Epithelial cell of esophagus (primary cell): ENCODE measurements around the gene RBMS3.
A peak's percentile ranks its signal among the peaks of the same experiment; 100 is the strongest.

ENCODE experiments used
- DNase-seq: peaks from one replicate; pipeline ENCODE4 v3.0.0; 2010; ENCODE audit warnings: low read depth
- H3K4me3 ChIP-seq: 2 replicates; pipeline ENCODE4 v1.5.1; 2011; ENCODE audit warnings: mild to moderate bottlenecking, low read length, control low read depth
- CTCF ChIP-seq: IDR thresholded peaks from 2 replicates; pipeline ENCODE4 v1.5.1; 2011; ENCODE audit warnings: low read depth, mild to moderate bottlenecking, low read length, control low read depth, inconsistent platforms; ENCODE audit not compliant: insufficient read depth; ENCODE audit errors: missing control alignments

The RBMS3 gene

GRCh38 chr3:29561651-29562149 is 280.8 kb downstream of the RBMS3 start:
- H3K4me3 ChIP-seq = no peak overlapping the region
- TF ChIP-seq CTCF = no peak
- DNase-seq = no peak

GRCh38 chr3:29565236-29565635 is 284.4 kb downstream of the RBMS3 start:
- no peak for DNase-seq
- TF ChIP-seq CTCF = no peak
- no peak overlapping the region for H3K4me3 ChIP-seq

GRCh38 chr3:29567501-29567900 is 286.6 kb downstream of the RBMS3 start:
- DNase-seq = no peak
- no peak for TF ChIP-seq CTCF
- no peak overlapping the region for H3K4me3 ChIP-seq

- no peak for DNase-seq
- no peak for TF ChIP-seq CTCF
- H3K4me3 ChIP-seq = no peak overlapping the region
Observed at GRCh38 chr3:29568355-29568754, 287.5 kb downstream of the RBMS3 start.

DNA sequence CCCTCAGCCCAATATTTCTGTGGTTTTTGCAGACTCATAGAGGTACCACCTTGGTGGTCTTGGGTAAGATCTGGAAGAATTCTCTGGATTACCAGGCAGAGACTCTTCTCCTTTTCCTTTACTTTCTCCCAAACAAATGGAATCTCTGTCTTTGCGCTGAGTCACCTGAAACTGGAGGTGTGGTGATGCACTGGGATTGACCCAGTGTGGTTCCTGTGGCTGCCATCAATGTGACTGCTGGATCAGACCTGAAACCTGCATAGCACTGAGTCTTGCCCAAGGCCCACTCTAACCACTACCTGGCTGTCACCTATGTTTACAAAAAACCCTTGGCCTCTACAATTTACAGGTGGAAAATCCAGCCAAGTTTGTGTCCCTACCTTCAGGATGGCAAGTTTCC is 295.3 kb downstream of the RBMS3 start:
- DNase-seq = peak; percentile 25
- no peak overlapping the region for H3K4me3 ChIP-seq
- TF ChIP-seq CTCF = no peak

DNA sequence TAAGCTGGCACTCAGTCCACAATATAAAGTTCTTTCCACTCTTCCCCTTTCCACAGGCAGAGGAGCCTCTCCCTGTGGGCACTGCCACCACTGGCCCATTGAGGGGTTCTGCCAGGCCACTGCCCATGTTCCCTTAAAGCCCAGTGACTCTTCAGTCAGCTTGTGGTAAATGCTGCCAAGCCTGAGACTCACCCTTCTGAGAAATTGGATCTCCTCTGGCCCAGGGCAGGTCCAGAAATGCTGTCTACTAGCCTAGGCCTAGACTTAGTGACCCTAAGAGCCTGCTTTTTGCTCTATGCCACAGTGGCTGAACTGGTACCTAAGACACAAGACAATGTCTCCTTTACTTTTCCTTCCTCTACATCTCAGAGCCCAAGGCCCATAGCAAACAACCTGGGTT is 295.8 kb downstream of the RBMS3 start:
- DNase-seq = no peak
- no peak for TF ChIP-seq CTCF
- H3K4me3 ChIP-seq = no peak overlapping the region

- no peak for TF ChIP-seq CTCF
- DNase-seq = no peak
- no peak overlapping the region for H3K4me3 ChIP-seq
Observed at GRCh38 chr3:29577250-29577649, 296.4 kb downstream of the RBMS3 start.
